Epithelial cell of esophagus (primary cell): ENCODE results near the gene LGALS3BP.

Experiments
- DNase-seq: peaks from one replicate; pipeline ENCODE4 v3.0.0; 2010; ENCODE audit warnings: low read depth
- H3K4me3 ChIP-seq: 2 replicates; pipeline ENCODE4 v1.5.1; 2011; ENCODE audit warnings: mild to moderate bottlenecking, low read length, control low read depth
- TF ChIP-seq, protein P1 (sequence below): IDR thresholded peaks from 2 replicates; pipeline ENCODE4 v1.5.1; 2011; ENCODE audit warnings: low read depth, mild to moderate bottlenecking, low read length, control low read depth, inconsistent platforms; ENCODE audit not compliant: insufficient read depth; ENCODE audit errors: missing control alignments

Gene LGALS3BP

GRCh38 chr17:78970834-78971755 is 8.6 kb downstream of the LGALS3BP start:
- no peak overlapping the region for H3K4me3 ChIP-seq
- TF ChIP-seq, protein P1, sequence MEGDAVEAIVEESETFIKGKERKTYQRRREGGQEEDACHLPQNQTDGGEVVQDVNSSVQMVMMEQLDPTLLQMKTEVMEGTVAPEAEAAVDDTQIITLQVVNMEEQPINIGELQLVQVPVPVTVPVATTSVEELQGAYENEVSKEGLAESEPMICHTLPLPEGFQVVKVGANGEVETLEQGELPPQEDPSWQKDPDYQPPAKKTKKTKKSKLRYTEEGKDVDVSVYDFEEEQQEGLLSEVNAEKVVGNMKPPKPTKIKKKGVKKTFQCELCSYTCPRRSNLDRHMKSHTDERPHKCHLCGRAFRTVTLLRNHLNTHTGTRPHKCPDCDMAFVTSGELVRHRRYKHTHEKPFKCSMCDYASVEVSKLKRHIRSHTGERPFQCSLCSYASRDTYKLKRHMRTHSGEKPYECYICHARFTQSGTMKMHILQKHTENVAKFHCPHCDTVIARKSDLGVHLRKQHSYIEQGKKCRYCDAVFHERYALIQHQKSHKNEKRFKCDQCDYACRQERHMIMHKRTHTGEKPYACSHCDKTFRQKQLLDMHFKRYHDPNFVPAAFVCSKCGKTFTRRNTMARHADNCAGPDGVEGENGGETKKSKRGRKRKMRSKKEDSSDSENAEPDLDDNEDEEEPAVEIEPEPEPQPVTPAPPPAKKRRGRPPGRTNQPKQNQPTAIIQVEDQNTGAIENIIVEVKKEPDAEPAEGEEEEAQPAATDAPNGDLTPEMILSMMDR = peak; percentile 90
- DNase-seq = peak; percentile 71

DNA sequence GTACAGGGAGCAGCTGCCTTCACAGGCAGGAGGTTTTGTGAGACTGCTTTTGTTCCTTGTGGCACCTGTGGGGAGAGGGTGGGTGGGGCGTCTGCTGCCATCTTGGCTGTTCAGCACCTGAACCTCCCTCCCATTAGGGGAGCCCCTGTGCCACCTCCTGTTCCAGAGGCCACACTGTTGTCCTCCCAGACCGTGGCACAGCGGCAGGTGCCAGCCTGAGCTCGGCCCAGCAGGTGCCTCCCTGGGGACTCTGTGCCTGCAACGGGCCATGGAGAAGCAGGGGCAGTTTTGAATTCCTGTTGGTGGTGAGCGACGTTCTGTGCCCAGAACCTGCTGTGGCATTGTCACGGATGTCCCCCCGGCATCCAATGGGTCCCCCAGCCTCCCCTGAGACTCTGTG is 9.9 kb downstream of the LGALS3BP start:
- no peak for DNase-seq
- TF ChIP-seq, protein P1 = no peak
- no peak overlapping the region for H3K4me3 ChIP-seq

DNA sequence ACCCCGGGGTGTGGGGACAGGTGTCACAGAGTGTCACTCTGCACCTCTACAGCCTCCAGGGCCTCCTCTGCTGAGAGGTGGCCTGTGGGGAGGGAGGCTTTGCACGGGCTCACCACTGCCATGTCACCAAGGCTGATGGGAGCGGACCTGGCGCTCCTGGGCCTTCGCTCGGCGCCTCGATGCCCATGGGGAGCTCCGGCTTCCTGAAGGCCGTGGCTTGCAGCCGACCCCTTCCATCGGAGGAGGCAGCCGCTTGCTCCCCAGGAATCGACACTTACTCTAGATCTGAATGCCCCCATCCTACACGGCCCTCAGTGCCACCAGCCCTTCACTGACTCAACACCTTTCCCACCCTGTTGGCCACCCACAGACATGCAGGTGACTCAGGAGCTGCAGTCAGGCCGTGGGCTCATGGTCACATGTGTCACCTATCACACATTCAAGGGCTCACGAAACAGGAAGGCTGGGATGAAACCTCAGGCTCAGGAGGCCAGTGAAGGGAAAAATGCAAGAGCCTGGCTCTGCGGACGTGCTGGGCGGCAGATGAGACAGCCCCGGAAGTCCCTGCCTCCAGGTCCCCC is 11.9 kb downstream of the LGALS3BP start:
- H3K4me3 ChIP-seq = no peak overlapping the region
- TF ChIP-seq, protein P1 = no peak
- no peak for DNase-seq

DNA sequence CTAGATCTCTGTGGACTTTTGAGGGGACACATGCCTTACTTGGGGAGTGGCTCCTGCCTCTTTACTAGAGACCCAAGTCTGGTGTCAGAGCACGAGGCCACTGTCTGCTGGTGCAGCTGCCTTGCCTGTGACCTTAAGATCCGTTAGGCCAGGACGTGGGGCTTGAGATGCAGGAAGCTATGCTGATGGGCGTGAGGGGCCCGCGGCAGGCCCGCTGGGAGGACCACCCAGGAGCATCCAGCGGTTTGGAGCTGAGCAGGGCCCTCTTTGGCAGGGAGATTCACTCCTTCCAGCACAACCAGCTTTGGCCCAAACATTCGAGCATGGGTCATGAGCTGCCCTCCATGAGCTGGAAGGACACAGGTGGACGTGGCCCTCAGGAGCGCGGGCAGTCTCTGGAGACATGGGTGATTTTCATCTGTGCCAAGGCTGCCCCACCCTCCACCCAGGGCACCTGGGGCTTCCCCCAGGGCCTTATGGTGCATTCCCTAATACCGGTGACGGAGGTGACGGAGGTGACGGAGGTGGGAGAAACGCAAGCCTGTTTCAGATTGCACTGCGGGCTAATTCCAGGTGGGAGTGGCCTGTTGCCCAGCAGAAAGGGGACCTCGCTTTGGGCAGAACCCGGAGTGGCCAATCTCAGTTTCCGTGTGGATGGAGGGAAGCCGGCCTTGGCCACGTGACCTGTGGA is 12.7 kb downstream of the LGALS3BP start:
- TF ChIP-seq, protein P1 = no peak
- H3K4me3 ChIP-seq = no peak overlapping the region
- DNase-seq = no peak

DNA sequence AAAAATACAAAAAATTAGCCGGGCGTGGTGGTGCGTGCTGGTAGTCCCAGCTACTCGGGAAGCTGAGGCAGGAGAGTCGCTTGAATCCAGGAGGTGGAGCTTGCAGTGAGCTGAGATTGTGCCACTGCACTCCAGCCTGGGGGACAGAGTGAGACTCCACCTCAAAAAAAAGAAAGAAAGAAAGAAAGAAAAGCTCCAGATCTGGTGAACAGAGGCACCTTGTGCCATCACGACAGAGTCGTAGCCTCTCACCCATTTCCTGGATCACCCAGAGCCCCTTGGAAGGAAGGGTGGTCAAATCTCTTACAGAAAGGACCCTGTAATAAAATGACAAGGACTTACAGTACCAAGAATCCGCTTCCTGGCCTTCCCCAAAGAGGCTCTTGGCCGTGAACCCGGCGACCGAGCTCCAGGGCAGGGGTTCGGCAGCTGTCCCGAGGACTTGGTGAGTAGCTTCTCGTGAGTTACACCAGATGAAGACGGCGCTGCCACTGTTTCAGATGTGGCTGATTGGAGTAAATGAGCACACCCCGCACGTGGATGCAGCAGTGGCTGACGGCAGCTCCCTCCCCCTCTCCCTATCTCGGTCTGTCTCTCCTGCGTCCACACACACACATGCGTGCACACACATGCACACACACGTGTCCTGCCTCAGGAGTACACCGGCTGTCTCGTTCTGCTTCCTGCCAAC is 13.5 kb downstream of the LGALS3BP start:
- no peak for DNase-seq
- H3K4me3 ChIP-seq = no peak overlapping the region
- TF ChIP-seq, protein P1 = no peak

- TF ChIP-seq, protein P1 = no peak
- no peak overlapping the region for H3K4me3 ChIP-seq
- no peak for DNase-seq
These were observed 14.2 kb downstream of the LGALS3BP start for GRCh38 chr17:78965491-78965924.
